Fibroblast of villous mesenchyme (primary cell): Measurements from ENCODE around the gene CCDC88A. TPM values are rescaled to one million over a fixed set of nuclear protein-coding genes. Genes with fewer than 3 reads are reported as not detected.
"Not testable (repeated sequence)": the region's sequence is repeated elsewhere in the genome, so short reads cannot be mapped to it uniquely, and the experiment has no call there.

ENCODE experiments used
- DNase-seq: peaks from one replicate; pipeline ENCODE4 v3.0.0-alpha.2; 2010; ENCODE audit warnings: low read depth
- H3K4me3 ChIP-seq: 2 replicates; pipeline ENCODE4 v1.5.1; 2011; ENCODE audit warnings: low read depth, mild to moderate bottlenecking, low read length
- total RNA-seq: library from RNA; depleted of rRNA; stranded (reverse); fragments of >200 nt; gene quantifications from 2 replicates; pipeline ENCODE4 v1.2.3, GENCODE V29; 2012
- TF ChIP-seq, protein P1 (sequence below): IDR thresholded peaks from 2 replicates; pipeline ENCODE4 v1.5.1; 2012; ENCODE audit warnings: low read depth, mild to moderate bottlenecking, low read length; ENCODE audit not compliant: insufficient read depth

CCDC88A gene
- total RNA-seq, 1 donor: 70.8 TPM

DNA sequence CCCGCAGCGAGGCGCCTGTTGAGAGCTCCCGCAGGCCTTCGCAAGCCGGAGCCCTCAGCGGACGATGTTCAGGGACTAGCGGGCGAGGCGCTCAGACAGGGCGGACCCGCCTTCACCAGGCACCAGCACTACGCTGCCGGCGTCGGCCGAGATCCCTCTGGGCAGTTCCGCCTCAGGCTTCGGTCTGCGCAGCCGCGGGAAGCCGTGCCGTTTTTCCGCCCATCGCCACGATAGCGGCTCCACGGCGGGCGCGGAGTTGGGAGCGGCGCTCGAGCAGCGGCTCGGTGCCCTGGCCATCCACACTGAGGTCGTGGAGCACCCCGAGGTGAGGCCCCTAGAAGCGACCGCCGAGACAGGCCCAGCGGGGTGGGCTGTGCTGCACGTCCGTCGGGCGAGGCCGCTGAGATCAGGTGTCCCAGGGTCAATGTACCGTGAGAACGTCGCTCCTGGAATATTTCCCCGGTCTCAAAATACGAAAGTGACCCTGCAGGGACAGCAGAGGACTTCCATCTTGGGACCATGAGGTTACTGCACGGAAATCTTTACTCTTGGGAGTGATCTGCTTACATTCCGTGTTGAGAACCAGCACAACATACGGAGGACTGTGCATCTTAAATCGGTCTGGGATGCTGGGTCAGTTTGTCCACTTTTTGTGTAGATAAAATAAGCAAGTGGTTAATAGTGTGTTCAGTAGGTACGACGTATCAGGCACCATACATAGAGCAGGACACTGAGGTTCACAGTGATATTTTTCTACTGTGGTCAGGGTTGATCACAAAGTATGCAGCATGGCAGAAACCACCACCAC, 137.3 kb downstream of the CCDC88A start:
- TF ChIP-seq, protein P1, sequence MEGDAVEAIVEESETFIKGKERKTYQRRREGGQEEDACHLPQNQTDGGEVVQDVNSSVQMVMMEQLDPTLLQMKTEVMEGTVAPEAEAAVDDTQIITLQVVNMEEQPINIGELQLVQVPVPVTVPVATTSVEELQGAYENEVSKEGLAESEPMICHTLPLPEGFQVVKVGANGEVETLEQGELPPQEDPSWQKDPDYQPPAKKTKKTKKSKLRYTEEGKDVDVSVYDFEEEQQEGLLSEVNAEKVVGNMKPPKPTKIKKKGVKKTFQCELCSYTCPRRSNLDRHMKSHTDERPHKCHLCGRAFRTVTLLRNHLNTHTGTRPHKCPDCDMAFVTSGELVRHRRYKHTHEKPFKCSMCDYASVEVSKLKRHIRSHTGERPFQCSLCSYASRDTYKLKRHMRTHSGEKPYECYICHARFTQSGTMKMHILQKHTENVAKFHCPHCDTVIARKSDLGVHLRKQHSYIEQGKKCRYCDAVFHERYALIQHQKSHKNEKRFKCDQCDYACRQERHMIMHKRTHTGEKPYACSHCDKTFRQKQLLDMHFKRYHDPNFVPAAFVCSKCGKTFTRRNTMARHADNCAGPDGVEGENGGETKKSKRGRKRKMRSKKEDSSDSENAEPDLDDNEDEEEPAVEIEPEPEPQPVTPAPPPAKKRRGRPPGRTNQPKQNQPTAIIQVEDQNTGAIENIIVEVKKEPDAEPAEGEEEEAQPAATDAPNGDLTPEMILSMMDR: no peak
- peak; percentile 89 for DNase-seq
- H3K4me3 ChIP-seq: peak overlapping the region; percentile 84

DNA sequence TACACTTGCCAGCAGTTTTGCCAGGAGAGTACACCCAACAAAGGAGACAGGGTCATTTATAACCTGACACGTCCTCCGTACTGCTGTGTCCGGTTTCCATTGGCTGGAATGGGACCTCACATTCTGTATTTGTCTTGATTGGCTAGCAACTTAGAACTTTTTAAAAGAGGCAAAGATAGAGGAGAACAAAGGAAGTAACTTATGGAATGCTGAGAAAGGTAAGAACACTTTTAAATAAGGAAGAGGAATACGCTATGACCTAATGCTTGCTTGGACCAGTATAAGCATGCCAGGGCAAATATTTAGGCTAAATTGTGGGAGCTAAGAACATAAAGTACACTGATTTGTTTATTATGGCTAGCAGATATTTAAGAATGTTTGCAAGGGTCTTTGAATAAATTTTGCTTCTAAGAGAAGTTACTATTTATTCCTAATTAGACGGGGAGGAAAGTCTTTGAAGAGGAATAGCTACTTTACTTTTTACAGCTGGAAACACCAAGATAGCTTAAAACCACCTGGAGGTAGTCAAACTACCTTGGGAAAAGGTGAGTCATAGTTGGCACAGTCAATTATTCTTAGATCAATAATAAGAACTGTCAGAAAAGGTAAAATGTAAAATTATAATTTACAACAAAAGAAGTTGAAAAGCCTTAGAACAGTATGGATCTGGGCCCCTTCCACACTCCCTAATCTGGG, 138.7 kb downstream of the CCDC88A start:
- not testable (repeated sequence) for DNase-seq, H3K4me3 ChIP-seq

DNA sequence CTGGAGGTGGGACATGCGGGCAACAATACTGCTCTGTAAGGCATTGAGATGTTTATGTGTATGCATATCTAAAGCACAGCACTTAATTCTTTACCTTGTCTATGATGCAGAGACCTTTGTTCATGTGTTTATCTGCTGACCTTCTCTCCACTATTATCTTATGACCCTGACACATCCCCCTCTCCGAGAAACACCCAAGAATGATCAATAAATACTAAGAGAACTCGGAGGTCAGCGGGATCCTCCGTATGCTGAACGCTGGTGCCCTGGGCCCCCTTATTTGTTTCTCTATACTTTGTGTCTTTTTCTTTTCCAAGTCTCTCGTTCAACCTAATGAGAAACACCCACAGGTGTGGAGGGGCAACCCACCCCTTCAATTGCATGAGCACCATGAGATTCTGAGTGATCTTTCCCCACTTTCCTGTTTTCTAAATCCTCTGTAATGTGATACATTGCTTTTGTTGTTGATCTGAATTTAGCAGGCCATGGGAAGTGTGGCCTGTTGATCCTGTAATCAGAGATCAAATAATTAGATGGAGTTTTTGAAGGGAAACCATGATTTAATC, 139.7 kb downstream of the CCDC88A start:
- not testable (repeated sequence) for DNase-seq, H3K4me3 ChIP-seq

DNA sequence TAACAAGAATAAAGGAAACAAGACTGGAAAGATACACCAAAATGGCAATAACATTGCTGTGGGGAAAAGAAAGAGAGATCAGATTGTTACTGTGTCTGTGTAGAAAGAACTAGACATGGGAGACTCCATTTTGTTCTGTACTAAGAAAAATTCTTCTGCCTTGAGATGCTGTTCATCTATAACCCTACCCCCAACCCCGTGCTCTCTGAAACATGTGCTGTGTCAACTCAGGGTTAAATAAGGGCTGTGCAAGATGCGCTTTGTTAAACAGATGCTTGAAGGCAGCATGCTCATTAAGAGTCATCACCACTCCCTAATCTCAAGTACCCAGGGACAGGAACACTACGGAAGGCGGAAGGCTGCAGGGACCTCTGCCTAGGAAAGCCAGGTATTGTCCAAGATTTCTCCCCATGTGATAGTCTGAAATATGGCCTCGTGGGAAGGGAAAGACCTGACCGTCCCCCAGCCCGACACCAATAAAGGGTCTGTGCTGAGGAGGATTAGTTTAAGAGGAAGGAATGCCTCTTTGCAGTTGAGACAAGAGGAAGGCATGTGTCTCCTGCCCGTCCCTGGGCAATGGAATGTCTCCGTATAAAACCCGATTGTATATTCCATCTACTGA, 140.3 kb downstream of the CCDC88A start:
- H3K4me3 ChIP-seq, DNase-seq: not testable (repeated sequence)

- H3K4me3 ChIP-seq: no peak overlapping the region
- TF ChIP-seq, protein P1: no peak
- DNase-seq: no peak
These were observed 142.3 kb downstream of the CCDC88A start for GRCh38 chr2:55277310-55277709.

GRCh38 chr2:55274346-55274745, 145.3 kb downstream of the CCDC88A start:
- not testable (repeated sequence) for H3K4me3 ChIP-seq, DNase-seq

GRCh38 chr2:55269645-55269990, 150.0 kb downstream of the CCDC88A start:
- DNase-seq: peak; percentile 10
- H3K4me3 ChIP-seq: peak overlapping the region; percentile 88
- TF ChIP-seq, protein P1: no peak

DNA sequence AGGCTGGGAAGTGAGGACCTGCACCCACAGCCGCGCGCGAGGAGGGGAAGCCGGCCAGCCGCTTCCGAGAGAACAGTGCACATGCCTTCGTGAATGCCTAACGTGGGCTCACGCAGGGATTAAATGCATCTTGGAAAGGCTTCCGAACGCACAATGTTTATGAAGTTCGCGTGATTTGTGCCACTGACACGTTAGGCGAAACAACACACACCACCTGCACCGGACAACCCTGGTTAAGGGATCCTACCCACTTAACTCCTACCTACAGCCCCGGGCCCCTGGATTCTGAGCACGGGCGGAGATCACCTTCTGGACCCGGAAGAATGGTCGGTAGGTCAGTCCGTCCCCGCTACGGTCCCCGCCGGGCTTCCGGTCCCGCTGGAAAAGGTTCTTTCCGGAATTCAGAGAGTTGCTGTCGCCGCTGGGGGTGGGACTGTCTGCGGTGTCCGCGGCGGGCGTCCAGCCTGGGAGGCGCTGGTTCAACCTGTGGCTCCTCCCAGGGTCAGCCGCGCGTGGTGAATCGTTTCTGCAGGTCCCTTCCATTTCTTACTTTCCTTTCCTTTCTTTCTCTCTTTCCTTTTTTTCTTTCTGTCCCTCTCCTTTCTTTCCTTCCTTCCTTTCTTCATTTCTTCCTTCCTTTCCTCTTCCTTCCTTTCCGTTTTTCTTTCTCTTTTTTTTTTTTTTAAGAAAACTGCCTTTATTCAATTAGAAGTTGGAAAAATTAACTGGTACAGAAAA, 150.6 kb downstream of the CCDC88A start, which contains the start of gene MTIF2:
MTIF2 (minus strand) TSS at position 325 of the 738 bp plus-strand sequence. CDS start 5,373 bp downstream, outside the sequence.
- H3K4me3 ChIP-seq: peak within 1 kb of the TSS; percentile 88
- TF ChIP-seq, protein P1: no peak
- DNase-seq: peak; percentile 93
